AG08395 (cell line): Measurements from ENCODE around the gene SIDT1.
"Not testable (repeated sequence)": the region's sequence is repeated elsewhere in the genome, so short reads cannot be mapped to it uniquely, and the experiment has no call there.

ENCODE experiments used
- DNase-seq: peaks from one replicate; pipeline ENCODE4 v3.0.0; 2012; ENCODE audit warnings: mixed read lengths, low spot score

The SIDT1 gene

GRCh38 chr3:113634782-113635474 is 102.6 kb downstream of the SIDT1 start:
- no peak for DNase-seq

- not testable (repeated sequence) for DNase-seq
Observed at GRCh38 chr3:113636034-113636433, 103.7 kb downstream of the SIDT1 start.

- no peak for DNase-seq
Observed at GRCh38 chr3:113637756-113638155, 105.4 kb downstream of the SIDT1 start.

- DNase-seq: no peak
Observed at GRCh38 chr3:113638910-113639309, 106.6 kb downstream of the SIDT1 start.

- no peak for DNase-seq
Observed at GRCh38 chr3:113643583-113643982, 111.2 kb downstream of the SIDT1 start.

GRCh38 chr3:113648524-113648923 is 116.2 kb downstream of the SIDT1 start:
- no peak for DNase-seq

- DNase-seq: no peak
Observed at GRCh38 chr3:113649174-113649845, 117.0 kb downstream of the SIDT1 start.

GRCh38 chr3:113654310-113654709 is 122.0 kb downstream of the SIDT1 start:
- no peak for DNase-seq

- no peak for DNase-seq
Observed at GRCh38 chr3:113654851-113655250, 122.5 kb downstream of the SIDT1 start.

- no peak for DNase-seq
Observed at GRCh38 chr3:113658107-113658506, 125.8 kb downstream of the SIDT1 start.

GRCh38 chr3:113659101-113659541 is 126.8 kb downstream of the SIDT1 start:
- DNase-seq: no peak

GRCh38 chr3:113659996-113660395 is 127.6 kb downstream of the SIDT1 start:
- no peak for DNase-seq

GRCh38 chr3:113660458-113660857 is 128.1 kb downstream of the SIDT1 start:
- no peak for DNase-seq

- no peak for DNase-seq
Observed at GRCh38 chr3:113660896-113661295, 128.5 kb downstream of the SIDT1 start.

- DNase-seq: no peak
Observed at GRCh38 chr3:113662824-113663223, 130.5 kb downstream of the SIDT1 start.

GRCh38 chr3:113663324-113663750 is 131.0 kb downstream of the SIDT1 start:
- no peak for DNase-seq

- no peak for DNase-seq
Observed at GRCh38 chr3:113663761-113664160, 131.4 kb downstream of the SIDT1 start.

- no peak for DNase-seq
Observed at GRCh38 chr3:113664523-113665094, 132.3 kb downstream of the SIDT1 start.

- peak; percentile 17 for DNase-seq
Observed at GRCh38 chr3:113668015-113668414, 135.7 kb downstream of the SIDT1 start.

GRCh38 chr3:113673593-113673992 is 141.2 kb downstream of the SIDT1 start:
- no peak for DNase-seq

- DNase-seq: no peak
Observed at GRCh38 chr3:113676261-113676660, 143.9 kb downstream of the SIDT1 start.

GRCh38 chr3:113677737-113678136 is 145.4 kb downstream of the SIDT1 start:
- no peak for DNase-seq

- DNase-seq: no peak
Observed at GRCh38 chr3:113678773-113679172, 146.4 kb downstream of the SIDT1 start.
